ENCODE data around the gene WFDC12. TPM values are rescaled to one million over a fixed set of nuclear protein-coding genes. Genes with fewer than 3 reads are reported as not detected.

Gene WFDC12
- total RNA-seq, 2 donors from 2014 or later: 0.92 TPM; not detected in 1

GRCh38 chr20:45118028-45118427, 6.2 kb downstream of the WFDC12 start:
- intact Hi-C loops (cut with DNase I, micrococcal nuclease): no loop called here
- DNase-seq (no peak), ATAC-seq (no peak)

DNA sequence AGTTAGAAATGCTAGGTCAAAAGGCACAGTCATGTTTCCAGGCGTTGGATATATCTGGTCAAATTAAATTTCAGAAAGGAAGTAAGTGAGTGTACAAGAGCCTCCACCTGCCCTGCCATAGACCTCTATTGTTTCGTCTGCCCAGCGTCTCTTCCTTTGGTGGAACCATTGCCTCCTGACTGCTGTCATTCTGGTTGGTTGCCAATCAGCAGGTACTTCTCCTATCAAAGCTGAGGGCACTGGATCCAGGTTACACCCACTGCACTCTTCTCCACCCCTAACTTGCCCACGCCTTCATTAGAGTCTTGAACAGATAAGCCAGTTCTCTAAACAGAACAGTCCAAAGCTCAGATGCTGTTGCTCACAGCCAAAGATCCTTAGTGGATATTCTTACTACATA, 6.7 kb downstream of the WFDC12 start:
- ATAC-seq (peak; percentile 100), DNase-seq (peak; percentile 44 to 56)
- intact Hi-C loops (cut with DNase I, micrococcal nuclease): no loop called here

DNA sequence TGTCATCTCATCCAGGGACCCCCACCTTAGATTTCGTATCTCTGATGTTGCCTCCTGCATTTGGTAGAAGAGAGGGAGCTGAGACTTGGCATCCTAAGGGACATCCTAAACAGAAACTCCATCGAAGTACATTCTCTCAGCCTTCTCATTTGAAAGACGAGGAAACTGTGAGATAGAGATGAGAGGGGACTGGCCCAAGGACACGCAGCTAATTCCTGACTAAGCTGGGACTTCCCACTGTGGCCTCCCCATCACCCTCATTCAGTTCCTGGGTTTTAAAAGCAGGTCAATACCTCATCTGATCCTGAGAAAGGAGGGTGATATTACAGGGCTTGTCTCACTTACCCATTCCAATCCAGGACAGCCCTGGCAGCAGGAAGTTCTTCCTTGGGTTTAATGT, 8.4 kb downstream of the WFDC12 start:
- intact Hi-C loops (cut with DNase I, micrococcal nuclease): no loop called here
- no peak for ATAC-seq
- no peak for DNase-seq

DNA sequence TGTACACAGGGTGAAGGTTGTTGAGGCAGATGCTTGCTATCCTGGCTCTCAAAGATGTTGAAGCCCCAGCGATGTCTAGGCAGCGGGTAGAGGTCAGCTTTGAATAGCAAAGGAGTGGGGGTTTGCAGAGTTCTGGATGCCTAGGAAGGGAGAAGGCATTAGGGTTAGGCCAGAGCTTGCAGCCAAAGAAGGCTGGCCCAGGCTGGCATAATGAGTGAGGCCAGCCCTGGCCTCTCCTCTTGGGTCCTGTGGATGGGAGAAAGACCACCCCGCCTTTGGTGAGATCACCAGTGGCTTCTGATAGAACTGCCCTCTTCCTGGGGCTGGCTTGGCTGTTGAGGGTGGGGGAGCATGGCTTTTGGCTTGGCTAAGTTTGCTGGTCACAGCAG, 8.9 kb downstream of the WFDC12 start:
- intact Hi-C loops (cut with DNase I, micrococcal nuclease): no loop called here
- DNase-seq (no peak), ATAC-seq (no peak)

GRCh38 chr20:45114465-45115385, 9.5 kb downstream of the WFDC12 start, which contains the start of gene WFDC5:
TSS of gene WFDC5 (minus strand) at chr20:45115174. CDS start at chr20:45115083, 91 bp downstream.
- ATAC-seq: no peak
- intact Hi-C loops (cut with DNase I, micrococcal nuclease): no loop called here
- DNase-seq: no peak

GRCh38 chr20:45113865-45114264, 10.4 kb downstream of the WFDC12 start:
- ATAC-seq: no peak
- intact Hi-C loops (cut with DNase I, micrococcal nuclease): no loop called here
- DNase-seq: no peak

DNA sequence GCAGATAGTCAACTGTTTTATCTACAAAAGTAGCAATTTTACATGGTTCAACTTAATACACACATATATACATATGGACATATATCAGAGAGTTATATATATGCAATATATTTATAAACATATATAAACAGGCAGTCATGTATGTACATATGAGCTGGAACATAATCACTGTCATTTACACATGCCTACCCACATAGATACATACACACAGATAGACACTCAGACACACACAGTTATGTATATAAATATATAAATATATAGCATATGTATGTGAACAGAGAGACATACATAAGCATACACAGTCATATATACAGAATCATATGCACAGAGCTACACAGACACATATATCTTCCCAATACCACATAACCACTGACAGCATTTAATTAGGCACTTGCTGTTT, 11.5 kb downstream of the WFDC12 start:
- intact Hi-C loops (cut with DNase I, micrococcal nuclease): no loop called here
- ATAC-seq (no peak), DNase-seq (no peak)

- intact Hi-C loops (cut with DNase I, micrococcal nuclease): no loop called here
- ATAC-seq (no peak), DNase-seq (no peak)
Measured at GRCh38 chr20:45111799-45112471, 12.3 kb downstream of the WFDC12 start.

GRCh38 chr20:45111285-45111684, 13.0 kb downstream of the WFDC12 start:
- intact Hi-C loops (cut with DNase I, micrococcal nuclease): no loop called here
- DNase-seq: no peak
- ATAC-seq: no peak

DNA sequence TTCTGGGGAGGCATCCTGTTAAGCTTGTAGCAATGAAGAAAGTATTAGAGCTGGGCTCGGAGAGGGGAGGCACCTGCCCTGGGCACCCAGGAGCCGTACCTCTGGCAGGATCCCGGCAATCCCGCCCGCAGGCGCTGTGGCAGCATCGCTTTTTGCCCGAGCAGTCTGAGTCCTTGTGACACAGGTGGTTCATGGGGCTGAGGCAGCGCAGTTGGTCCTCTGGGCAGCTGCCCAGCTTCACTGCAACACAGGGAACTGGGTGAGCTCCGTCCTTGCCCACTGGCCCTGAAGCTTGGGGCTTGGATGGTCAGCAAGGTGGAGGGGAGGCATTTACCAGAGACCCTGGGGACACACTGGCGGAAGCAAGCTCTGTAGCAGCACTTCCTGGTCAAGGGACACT, 14.0 kb downstream of the WFDC12 start:
- no peak for DNase-seq
- no peak for ATAC-seq

DNA sequence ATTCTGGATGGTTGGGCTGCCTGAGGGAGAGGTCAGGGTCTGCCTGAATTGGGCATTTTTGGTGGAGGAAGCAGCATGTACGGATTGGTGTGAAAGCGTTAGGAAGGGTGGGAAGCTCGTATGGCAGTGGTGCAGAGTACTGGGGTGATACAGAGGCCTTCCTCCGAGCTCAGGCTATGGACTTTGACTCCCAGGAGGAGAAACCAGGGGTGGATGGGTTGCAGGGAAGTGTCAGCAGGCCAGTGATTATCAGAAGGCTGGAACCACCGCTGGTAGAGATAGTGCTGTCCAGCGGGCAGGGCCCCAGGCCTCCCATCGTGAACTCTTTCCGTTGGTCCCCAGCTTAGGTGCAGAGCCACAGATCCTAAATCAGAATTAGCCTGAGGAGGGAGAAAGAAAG, 14.6 kb downstream of the WFDC12 start:
- intact Hi-C loops (cut with DNase I, micrococcal nuclease): no loop called here
- DNase-seq (no peak), ATAC-seq (no peak)

More for the DNA sequence above, 14.0 kb downstream of the WFDC12 start:
- intact Hi-C loops (cut with DNase I, micrococcal nuclease): no loop called here

DNA sequence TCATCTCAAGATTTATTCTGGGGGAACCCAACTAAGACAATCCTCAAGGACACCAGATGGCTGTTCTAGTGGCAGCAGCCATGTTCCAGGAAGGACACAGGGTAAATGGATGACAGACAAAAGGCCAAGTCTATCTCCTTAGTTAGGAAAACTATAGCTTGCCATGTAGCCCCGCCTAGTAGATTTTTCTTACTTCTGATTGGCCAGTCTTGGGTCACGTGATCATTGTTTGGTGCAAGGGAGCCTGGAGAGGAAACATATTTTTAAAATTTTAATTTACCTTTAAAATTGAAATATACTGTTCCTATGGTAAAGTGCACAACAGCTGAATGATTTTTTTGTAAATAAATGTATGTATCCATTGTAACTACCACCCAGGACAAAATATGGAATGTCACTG, 18.9 kb downstream of the WFDC12 start:
- DNase-seq (no peak), ATAC-seq (no peak)
- intact Hi-C loops (cut with DNase I, micrococcal nuclease): no loop called here

DNA sequence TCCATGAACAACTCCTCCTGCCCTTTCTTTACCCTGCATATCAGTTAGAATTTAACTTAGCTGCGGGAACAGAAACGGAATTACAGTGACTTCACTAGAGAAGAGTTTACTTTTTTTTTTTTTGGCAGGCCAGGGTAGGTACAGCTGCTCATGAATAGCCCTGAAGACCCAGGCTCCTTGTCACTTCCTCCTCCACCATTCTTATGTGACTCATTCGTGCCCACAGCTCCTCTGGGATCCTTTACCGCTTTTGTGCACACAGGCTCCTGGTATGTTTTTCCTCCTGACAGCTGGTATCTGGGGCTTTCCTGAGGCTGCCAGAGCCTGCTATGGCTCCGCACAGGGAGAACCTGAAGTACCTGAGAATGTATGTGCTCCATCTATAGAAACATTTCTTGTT, 19.5 kb downstream of the WFDC12 start:
- ATAC-seq: no peak
- intact Hi-C loops (cut with DNase I, micrococcal nuclease): no loop called here
- DNase-seq: no peak

- DNase-seq: no peak
- intact Hi-C loops (cut with DNase I, micrococcal nuclease): no loop called here
- ATAC-seq: no peak
Measured at GRCh38 chr20:45103072-45103471, 21.2 kb downstream of the WFDC12 start.

- ATAC-seq (no peak), DNase-seq (no peak)
- intact Hi-C loops (cut with DNase I, micrococcal nuclease): no loop called here
Measured at GRCh38 chr20:45101333-45101850, 22.9 kb downstream of the WFDC12 start.

- intact Hi-C loops (cut with DNase I, micrococcal nuclease): no loop called here
- peak in 1 of 2 donors; percentile 24 for DNase-seq
- ATAC-seq: peak; percentile 66
Measured at GRCh38 chr20:45100563-45101245, 23.6 kb downstream of the WFDC12 start, which contains the start of gene KCNS1. TSS of gene KCNS1 (minus strand) at chr20:45101127. CDS start at chr20:45099236, 1,891 bp downstream.

DNA sequence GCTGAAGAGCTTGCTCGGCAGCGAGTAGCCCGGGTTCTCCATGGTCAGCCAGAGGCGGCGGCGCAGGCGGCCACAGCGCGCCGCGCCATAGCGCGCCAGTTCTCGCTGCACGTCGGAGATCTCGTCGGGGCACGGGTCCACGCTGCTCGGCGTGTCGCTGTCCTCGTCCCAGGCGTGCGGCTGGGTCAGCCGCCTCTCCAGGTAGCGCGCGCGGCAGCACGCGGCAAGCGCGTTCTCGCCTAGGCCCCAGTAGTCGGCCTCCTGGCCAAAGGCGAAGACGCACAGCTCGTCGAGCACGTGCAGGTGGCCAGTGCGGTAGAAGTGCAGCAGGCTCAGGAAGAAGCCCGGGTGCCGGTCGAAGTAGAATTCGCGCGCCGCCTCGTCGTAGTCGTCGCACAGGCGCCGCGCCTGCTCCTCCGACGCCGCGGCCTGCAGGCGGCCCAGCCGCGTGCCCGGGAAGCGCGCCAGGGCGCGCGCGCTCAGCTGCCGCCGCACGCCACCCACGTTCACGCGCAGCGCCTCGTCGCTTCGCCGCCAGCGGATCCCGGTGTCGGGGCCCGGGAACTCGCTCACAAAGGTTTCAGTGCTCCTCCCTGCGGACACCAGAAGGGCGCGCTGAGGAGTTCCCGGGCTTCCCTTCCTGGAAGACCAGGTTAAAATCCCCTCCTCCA, 26.0 kb downstream of the WFDC12 start:
- intact Hi-C loops (cut with DNase I, micrococcal nuclease): loop anchor here (10.0 kb wide), 1 partner anchor 53 kb away; no protein-coding TSS in a partner anchor
- DNase-seq (no peak), ATAC-seq (peak; percentile 47)

- DNase-seq: peak in 1 of 2 donors; percentile 39
- intact Hi-C loops (cut with DNase I, micrococcal nuclease): loop anchor here (10.0 kb wide), 1 partner anchor 53 kb away; no protein-coding TSS in a partner anchor
- ATAC-seq: peak; percentile 47
Measured at GRCh38 chr20:45097485-45098102, 26.7 kb downstream of the WFDC12 start.
